Esophagus squamous epithelium (tissue), 5 donors: ENCODE data around the gene CAMK2G. TPM values are rescaled to one million over a fixed set of nuclear protein-coding genes. Genes with fewer than 3 reads are reported as not detected.
"Not testable (repeated sequence)": the region's sequence is repeated elsewhere in the genome, so short reads cannot be mapped to it uniquely, and the experiment has no call there.

Experiments used
- DNase-seq: peaks from one replicate; lab custom pipeline; 2025; lab: John Stamatoyannopoulos, UW
- H3K27ac ChIP-seq, 4 donors: fragments of 200-600 bp; sonication (generic); one replicate each; pipeline ENCODE4 v1.5.1; 2016 to 2019; ENCODE audit warnings: mild to moderate bottlenecking in 1 of 4
- H3K27me3 ChIP-seq, 4 donors: fragments of 200-600 bp; sonication (generic); 1 replicate in 3 of 4; 2 replicates in 1 of 4; pipeline versions ENCODE4 v1.5.1 to v1.6.0; 2017 to 2021; ENCODE audit warnings: antibody characterized with exemption in 1 of 4
- H3K36me3 ChIP-seq, 3 donors: fragments of 200-600 bp; sonication (generic); one replicate each; pipeline ENCODE4 v1.5.1; 2016 to 2019
- H3K4me1 ChIP-seq, 3 donors: fragments of 200-600 bp; sonication (generic); one replicate each; pipeline ENCODE4 v1.5.1; 2017 to 2019
- H3K4me3 ChIP-seq, 4 donors: fragments of 200-600 bp; sonication (generic); 1 replicate in 3 of 4; 2 replicates in 1 of 4; pipeline ENCODE4 v1.5.1; 2016 to 2019; ENCODE audit warnings: mild to moderate bottlenecking in 2 of 4, moderate library complexity in 1 of 4
- H3K9me3 ChIP-seq, 3 donors: fragments of 200-600 bp; sonication (generic); one replicate each; pipeline ENCODE4 v1.5.1; 2016 to 2019
- POLR2A ChIP-seq, 4 donors: fragments of 450-650 bp; IDR thresholded peaks; one replicate each; pipeline ENCODE4 v1.6.1; 2017; ENCODE audit warnings: antibody characterized with exemption in 4 of 4, mild to moderate bottlenecking in 4 of 4, moderate library complexity in 3 of 4
- WGBS, 2 donors: methylation state at CpG; one replicate each; pipeline ENCODE4 v1.1.5; 2018; 5-methylcytosine and 5-hydroxymethylcytosine counted together
- intact Hi-C: fragments of 100-400 bp; cut with DNase I; formaldehyde crosslinking; loops from one replicate; pipeline ENCODE4 v1.15.0; 2022
- total RNA-seq, 4 donors: library from RNA; depleted of rRNA; stranded (reverse); fragments of >200 nt; gene quantifications; one replicate each; pipeline ENCODE4 v1.1.0, GENCODE V29; 2016
- TF ChIP-seq, protein P1 (sequence below), 6 experiments: fragments of 450-650 bp in 4 of 6; fragments of 200-600 bp in 2 of 6; sonication (generic) in 2 of 6; IDR thresholded peaks; one replicate each; pipeline ENCODE4 v1.5.1; 2016 to 2019; ENCODE audit warnings: antibody characterized with exemption in 6 of 6, mild to moderate bottlenecking in 4 of 6, moderate library complexity in 4 of 6
- donor health status: DM: yes; HTN: yes; CAD: no.

CAMK2G gene
- total RNA-seq, 4 donors from 2014 or later: 15.5 to 37.0 (median 28.6) TPM

DNA sequence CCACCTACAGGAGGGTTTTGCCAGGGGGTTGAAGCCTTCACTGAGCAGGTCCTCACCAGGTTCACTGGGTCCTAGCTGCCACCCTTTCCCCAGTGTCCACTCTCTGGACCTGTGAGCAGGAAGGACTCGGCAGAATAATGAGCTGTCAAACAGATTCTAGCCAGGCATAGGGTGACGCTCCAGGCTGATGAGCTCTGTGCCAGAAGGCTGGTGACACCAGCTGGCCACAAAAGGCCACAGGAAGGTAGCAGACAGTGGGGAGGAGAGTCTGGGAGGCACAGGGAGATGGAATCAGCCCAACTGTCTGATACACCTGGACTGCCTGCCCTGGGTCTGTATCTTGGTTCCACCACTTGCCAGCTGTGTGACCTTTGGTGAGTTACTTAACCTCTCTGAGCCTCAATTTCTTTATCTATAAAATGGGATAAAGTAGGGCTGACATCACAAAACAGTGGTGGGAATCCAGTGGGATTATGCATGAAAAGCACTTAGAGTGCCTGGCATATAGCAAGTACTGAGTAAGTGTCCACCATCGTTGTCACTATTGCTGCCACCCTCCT, 36.3 kb downstream of the CAMK2G start:
- 100% methylated on average over 2 of the region's 3 CpGs for WGBS, 2 donors
- H3K27ac ChIP-seq: peak overlapping the region in 3 of 4 donors; percentile 23 to 66 (median 47)
- TF ChIP-seq POLR2A (IDR thresholded peaks at IDR 0.05): no peak
- TF ChIP-seq, protein P1, sequence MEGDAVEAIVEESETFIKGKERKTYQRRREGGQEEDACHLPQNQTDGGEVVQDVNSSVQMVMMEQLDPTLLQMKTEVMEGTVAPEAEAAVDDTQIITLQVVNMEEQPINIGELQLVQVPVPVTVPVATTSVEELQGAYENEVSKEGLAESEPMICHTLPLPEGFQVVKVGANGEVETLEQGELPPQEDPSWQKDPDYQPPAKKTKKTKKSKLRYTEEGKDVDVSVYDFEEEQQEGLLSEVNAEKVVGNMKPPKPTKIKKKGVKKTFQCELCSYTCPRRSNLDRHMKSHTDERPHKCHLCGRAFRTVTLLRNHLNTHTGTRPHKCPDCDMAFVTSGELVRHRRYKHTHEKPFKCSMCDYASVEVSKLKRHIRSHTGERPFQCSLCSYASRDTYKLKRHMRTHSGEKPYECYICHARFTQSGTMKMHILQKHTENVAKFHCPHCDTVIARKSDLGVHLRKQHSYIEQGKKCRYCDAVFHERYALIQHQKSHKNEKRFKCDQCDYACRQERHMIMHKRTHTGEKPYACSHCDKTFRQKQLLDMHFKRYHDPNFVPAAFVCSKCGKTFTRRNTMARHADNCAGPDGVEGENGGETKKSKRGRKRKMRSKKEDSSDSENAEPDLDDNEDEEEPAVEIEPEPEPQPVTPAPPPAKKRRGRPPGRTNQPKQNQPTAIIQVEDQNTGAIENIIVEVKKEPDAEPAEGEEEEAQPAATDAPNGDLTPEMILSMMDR (IDR thresholded peaks at IDR 0.05): no peak
- H3K4me3 ChIP-seq: no peak overlapping the region
- intact Hi-C loops: no loop called here
- no peaks in the 10 kb centered on the region for H3K9me3 ChIP-seq
- no peaks in the 10 kb centered on the region for H3K27me3 ChIP-seq
- DNase-seq: no peak
- peaks cover 20 to 87% (median 55%) of the 10 kb centered on the region in 3 donors for H3K36me3 ChIP-seq
- peaks cover 0 to 11% (median 0%) of the 10 kb centered on the region in 3 donors for H3K4me1 ChIP-seq

- H3K27me3 ChIP-seq: no peaks in the 10 kb centered on the region
- H3K4me3 ChIP-seq: no peak overlapping the region
- peak overlapping the region; percentile 13 to 66 (median 42) for H3K27ac ChIP-seq
- intact Hi-C loops: no loop called here
- TF ChIP-seq POLR2A (IDR thresholded peaks at IDR 0.05): no peak
- TF ChIP-seq, protein P1 (IDR thresholded peaks at IDR 0.05): no peak
- H3K9me3 ChIP-seq: no peaks in the 10 kb centered on the region
- H3K4me1 ChIP-seq: peaks cover 0 to 11% (median 0%) of the 10 kb centered on the region in 3 donors
- WGBS, 2 donors: 66 to 70% methylated on average over 2 to 3 of the region's 3 CpGs
- no peak for DNase-seq
- H3K36me3 ChIP-seq: peaks cover 20 to 79% (median 51%) of the 10 kb centered on the region in 3 donors
Observed at GRCh38 chr10:73837072-73837471, 37.3 kb downstream of the CAMK2G start.

DNA sequence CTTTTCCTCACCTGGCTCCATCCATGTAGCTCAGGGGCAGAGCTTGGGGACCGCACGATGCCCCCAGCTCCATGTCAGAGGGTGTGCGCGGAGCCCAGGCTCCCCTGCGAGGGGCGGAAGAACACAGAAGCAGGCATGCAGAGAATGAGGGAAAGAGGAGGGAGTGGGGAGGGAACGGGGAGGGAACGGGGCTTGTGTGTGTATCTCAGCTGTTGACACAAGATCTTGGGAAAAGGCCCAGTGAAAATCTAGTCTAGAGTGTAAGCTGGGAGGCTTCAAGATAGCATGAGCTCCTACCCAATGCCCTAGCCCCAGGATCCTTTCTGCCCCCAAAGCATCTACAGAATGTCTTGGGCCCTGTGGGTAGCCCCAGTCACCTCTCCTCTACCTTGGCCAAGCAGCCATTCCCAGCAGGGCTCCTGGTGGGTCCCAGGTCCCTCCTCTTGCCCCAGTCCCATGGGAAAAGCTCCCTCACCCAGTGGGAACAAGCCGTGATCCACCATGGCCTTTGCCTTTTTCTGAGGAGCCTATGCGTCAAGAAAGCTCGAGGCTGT, 37.9 kb downstream of the CAMK2G start:
- Histone ChIP-seq H3K4me1 (peaks cover 0 to 11% (median 0%) of the 10 kb centered on the region in 3 donors), H3K4me3 (no peak overlapping the region), H3K9me3 (no peaks in the 10 kb centered on the region), H3K27me3 (no peaks in the 10 kb centered on the region), H3K27ac (peak overlapping the region in 2 of 4 donors; percentile 38 to 47), H3K36me3 (peaks cover 20 to 79% (median 45%) of the 10 kb centered on the region in 3 donors)
- intact Hi-C loops: no loop called here
- TF ChIP-seq, protein P1 (IDR thresholded peaks at IDR 0.05): no peak
- no peak for TF ChIP-seq POLR2A (IDR thresholded peaks at IDR 0.05)
- WGBS, 2 donors: 95% methylated on average over 11 of the region's 11 CpGs; no CpG with 5 or more reads in 1 of the 2 donors
- no peak for DNase-seq

- H3K27ac ChIP-seq, H3K9me3 ChIP-seq, H3K4me3 ChIP-seq, DNase-seq, H3K27me3 ChIP-seq, intact Hi-C loops: not testable (repeated sequence)
- Histone ChIP-seq H3K36me3 (peaks cover 10 to 68% (median 10%) of the 10 kb centered on the region in 3 donors), H3K4me1 (peaks cover 0 to 11% (median 0%) of the 10 kb centered on the region in 3 donors)
- WGBS, 2 donors: 88 to 89% methylated on average over 7 of the region's 7 CpGs
Observed at GRCh38 chr10:73829090-73829489, 45.3 kb downstream of the CAMK2G start.

DNA sequence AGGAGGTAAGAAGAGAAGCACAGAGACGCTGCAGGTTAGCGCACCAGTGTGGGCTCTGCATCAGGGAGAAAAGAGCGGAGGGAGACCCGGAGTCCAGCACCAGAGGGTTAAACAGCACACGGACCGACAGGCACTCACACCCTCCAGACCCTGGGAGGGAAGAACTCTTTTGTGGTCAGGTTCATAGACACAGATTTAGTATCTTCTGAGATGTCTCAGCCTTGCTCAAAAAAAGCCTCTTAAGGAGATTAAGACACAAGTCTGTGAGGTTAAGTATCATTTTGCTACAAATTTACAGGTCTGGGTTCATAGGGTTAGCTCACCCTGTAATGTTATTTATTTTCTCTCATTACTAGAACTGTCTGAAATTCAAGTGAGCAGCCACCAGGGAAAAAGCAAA, 46.2 kb downstream of the CAMK2G start:
- no peaks in the 10 kb centered on the region for H3K27me3 ChIP-seq
- peaks cover 0 to 11% (median 0%) of the 10 kb centered on the region in 3 donors for H3K4me1 ChIP-seq
- intact Hi-C loops: no loop called here
- H3K9me3 ChIP-seq: no peaks in the 10 kb centered on the region
- H3K36me3 ChIP-seq: peaks cover 10 to 77% (median 10%) of the 10 kb centered on the region in 3 donors
- H3K27ac ChIP-seq: no peak overlapping the region
- DNase-seq: no peak
- H3K4me3 ChIP-seq: no peak overlapping the region
- WGBS, 2 donors: 88 to 94% methylated on average over 6 of the region's 6 CpGs
- TF ChIP-seq, protein P1 (IDR thresholded peaks at IDR 0.05): no peak
- TF ChIP-seq POLR2A (IDR thresholded peaks at IDR 0.05): no peak
